Measurements from ENCODE around the gene SHC2.

- no peak for TF ChIP-seq SPI1 (IDR thresholded peaks at IDR 0.05; ENCODE audit: low read depth, low read length)
- TF ChIP-seq POLR2A (IDR thresholded peaks at IDR 0.05; ENCODE audit: low read depth, low read length) = no peak
- TF ChIP-seq POLR2AphosphoS5 (IDR thresholded peaks at IDR 0.05; ENCODE audit: low read depth, low read length) = no peak
- no peak for TF ChIP-seq TAF1 (IDR thresholded peaks at IDR 0.05; ENCODE audit: low read depth, low read length)
- no peak for TF ChIP-seq POU2F2 (IDR thresholded peaks at IDR 0.05; ENCODE audit: low read depth, low read length)
Observed at GRCh38 chr19:455851-456546, 4.8 kb downstream of the SHC2 start.

Measured in GM12891 (cell line).